Measurements from ENCODE around the gene HIRA. TPM values are rescaled to one million over a fixed set of nuclear protein-coding genes. Genes with fewer than 3 reads are reported as not detected.

Gene HIRA
- total and polyA plus RNA-seq, 11 donors = 3.7 to 25.4 (median 17.3) TPM

- WGBS, 4 donors = 92 to 97% (median 95%) methylated on average over 5 of the region's 5 CpGs
- ATAC-seq (no peak), DNase-seq (peak in 1 of 5 donors; percentile 3)
- peaks cover 2 to 100% (median 99%) of the 10 kb centered on the region in 9 donors for H3K36me3 ChIP-seq
- no peaks in the 10 kb centered on the region for H3K27me3 ChIP-seq
- intact Hi-C loops (cut with DNase I) = no loop called here
- H3K27ac ChIP-seq = no peak overlapping the region
- H3K9me3 ChIP-seq = no peaks in the 10 kb centered on the region
- no peak overlapping the region for H3K4me3 ChIP-seq
- TF ChIP-seq, protein P1, sequence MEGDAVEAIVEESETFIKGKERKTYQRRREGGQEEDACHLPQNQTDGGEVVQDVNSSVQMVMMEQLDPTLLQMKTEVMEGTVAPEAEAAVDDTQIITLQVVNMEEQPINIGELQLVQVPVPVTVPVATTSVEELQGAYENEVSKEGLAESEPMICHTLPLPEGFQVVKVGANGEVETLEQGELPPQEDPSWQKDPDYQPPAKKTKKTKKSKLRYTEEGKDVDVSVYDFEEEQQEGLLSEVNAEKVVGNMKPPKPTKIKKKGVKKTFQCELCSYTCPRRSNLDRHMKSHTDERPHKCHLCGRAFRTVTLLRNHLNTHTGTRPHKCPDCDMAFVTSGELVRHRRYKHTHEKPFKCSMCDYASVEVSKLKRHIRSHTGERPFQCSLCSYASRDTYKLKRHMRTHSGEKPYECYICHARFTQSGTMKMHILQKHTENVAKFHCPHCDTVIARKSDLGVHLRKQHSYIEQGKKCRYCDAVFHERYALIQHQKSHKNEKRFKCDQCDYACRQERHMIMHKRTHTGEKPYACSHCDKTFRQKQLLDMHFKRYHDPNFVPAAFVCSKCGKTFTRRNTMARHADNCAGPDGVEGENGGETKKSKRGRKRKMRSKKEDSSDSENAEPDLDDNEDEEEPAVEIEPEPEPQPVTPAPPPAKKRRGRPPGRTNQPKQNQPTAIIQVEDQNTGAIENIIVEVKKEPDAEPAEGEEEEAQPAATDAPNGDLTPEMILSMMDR (IDR thresholded peaks at IDR 0.05) = no peak
- no peak for TF ChIP-seq POLR2A (IDR thresholded peaks at IDR 0.05)
- H3K4me1 ChIP-seq = no peaks in the 10 kb centered on the region
Observed at GRCh38 chr22:19354201-19354600, 77.3 kb downstream of the HIRA start.

DNA sequence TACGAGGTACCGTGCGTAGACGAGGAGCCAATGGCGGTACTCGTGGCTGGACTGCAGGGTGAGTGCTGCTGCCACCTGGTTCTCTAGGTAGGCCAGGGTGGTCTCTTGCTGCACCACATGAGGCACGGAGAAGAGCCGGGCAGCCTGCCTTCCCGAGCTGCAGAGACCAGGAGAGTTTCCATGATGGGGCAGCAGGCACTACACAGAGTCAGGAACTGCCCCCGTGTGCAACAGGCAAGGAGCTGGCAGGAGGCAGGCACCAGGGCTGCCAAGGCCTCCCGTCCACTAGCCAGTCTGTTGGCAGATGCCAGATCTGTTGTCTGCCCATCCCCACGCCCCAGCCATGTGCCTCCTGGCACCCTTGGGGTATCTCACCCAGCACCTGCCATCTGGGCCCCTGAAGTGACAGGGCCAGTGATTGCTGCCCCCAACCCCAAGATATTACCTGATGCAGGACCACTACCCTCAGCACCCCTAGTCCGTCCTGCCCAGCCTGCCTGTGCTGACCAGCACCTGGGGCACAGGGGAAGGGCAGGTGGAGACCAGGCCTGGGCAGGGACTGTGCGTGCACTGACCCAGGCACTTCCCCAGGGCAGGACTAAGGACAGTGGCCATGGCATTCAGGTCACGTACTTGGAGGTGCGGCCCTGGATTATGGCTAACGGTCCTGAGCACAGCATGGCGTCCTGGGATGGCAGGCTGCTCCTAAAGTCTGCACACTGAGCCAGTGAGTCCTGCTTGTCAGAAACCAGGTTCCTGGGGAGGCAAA is 78.0 kb downstream of the HIRA start:
- H3K27me3 ChIP-seq = no peaks in the 10 kb centered on the region
- ATAC-seq (peak in 2 of 4 donors; percentile 18 to 23), DNase-seq (peak in 1 of 5 donors; percentile 15)
- 90 to 96% (median 93%) methylated on average over 8 to 18 of the region's 18 CpGs for WGBS, 4 donors
- H3K9me3 ChIP-seq = no peaks in the 10 kb centered on the region
- H3K36me3 ChIP-seq = peaks cover 2 to 100% (median 95%) of the 10 kb centered on the region in 9 donors
- intact Hi-C loops (cut with DNase I) = loop anchor here in 1 of 10 donors (2.0 kb wide), 1 partner anchor 47 kb away; no protein-coding TSS in a partner anchor
- H3K27ac ChIP-seq = no peak overlapping the region
- TF ChIP-seq, protein P1 (IDR thresholded peaks at IDR 0.05) = no peak
- no peak overlapping the region for H3K4me3 ChIP-seq
- no peaks in the 10 kb centered on the region for H3K4me1 ChIP-seq

DNA sequence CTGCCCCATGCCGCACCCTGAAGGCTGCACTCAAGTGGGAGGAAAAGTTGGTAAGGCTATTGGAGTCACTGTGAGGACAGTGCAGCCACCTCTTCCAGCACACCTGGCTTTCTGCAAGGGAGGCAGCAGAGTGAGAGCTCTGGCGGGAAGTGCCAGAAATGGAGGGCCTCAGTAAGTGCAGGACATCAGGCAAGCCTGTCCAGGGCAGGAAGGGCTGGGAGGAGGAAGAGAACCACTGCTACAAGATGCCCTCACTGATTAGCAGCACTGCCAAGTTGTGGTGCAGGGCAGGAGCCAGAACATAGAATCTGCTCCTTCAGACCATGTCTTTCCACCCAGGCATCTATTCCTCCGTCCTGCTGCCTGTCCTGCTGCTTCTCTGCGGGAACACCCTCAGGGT is 78.8 kb downstream of the HIRA start:
- no peaks in the 10 kb centered on the region for H3K9me3 ChIP-seq
- H3K27ac ChIP-seq = no peak overlapping the region
- 89 to 95% (median 94%) methylated on average over 4 of the region's 4 CpGs for WGBS, 4 donors
- no peaks in the 10 kb centered on the region for H3K4me1 ChIP-seq
- DNase-seq = peak in 1 of 5 donors; percentile 6
- intact Hi-C loops (cut with DNase I) = loop anchor here in 1 of 10 donors (2.0 kb wide), 1 partner anchor 48 kb away; no protein-coding TSS in a partner anchor
- H3K36me3 ChIP-seq = peaks cover 2 to 100% (median 90%) of the 10 kb centered on the region in 9 donors
- H3K27me3 ChIP-seq = no peaks in the 10 kb centered on the region
- TF ChIP-seq POLR2A (IDR thresholded peaks at IDR 0.05) = no peak
- TF ChIP-seq, protein P1 (IDR thresholded peaks at IDR 0.05) = no peak
- no peak overlapping the region for H3K4me3 ChIP-seq
- no peak for ATAC-seq

DNA sequence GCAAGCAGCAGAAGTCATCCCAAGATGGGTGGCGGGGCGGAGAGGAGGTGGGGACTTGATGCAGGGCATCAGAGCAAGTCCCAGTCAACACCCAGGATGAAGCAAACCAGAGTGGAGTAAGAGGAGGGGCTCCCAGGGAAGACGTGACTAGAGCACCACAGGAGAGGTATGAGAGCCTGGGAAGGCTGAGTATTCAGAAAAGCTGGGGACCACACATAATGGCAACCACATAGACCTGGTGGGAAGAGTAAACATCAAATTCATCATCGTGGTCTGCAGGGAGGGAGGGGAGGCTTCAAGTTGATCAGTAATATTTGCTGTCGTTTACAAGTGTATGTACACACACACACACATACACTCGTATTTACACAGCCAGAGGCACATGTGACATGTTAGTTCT is 79.3 kb downstream of the HIRA start:
- ATAC-seq (no peak), DNase-seq (peak in 1 of 5 donors; percentile 6)
- Histone ChIP-seq H3K36me3 (peaks cover 2 to 99% (median 90%) of the 10 kb centered on the region in 9 donors), H3K9me3 (no peaks in the 10 kb centered on the region), H3K4me1 (no peaks in the 10 kb centered on the region), H3K27me3 (no peaks in the 10 kb centered on the region), H3K4me3 (no peak overlapping the region), H3K27ac (no peak overlapping the region)
- intact Hi-C loops (cut with DNase I) = loop anchor here in 1 of 10 donors (2.0 kb wide), 1 partner anchor 49 kb away; no protein-coding TSS in a partner anchor
- no peak for TF ChIP-seq POLR2A (IDR thresholded peaks at IDR 0.05)
- TF ChIP-seq, protein P1 (IDR thresholded peaks at IDR 0.05) = no peak
- WGBS, 4 donors = 88 to 94% (median 91%) methylated on average over 6 of the region's 6 CpGs
